HG03108 (cell line): Measurements from ENCODE around the gene TRIM60.
"Not testable (repeated sequence)": the region's sequence is repeated elsewhere in the genome, so short reads cannot be mapped to it uniquely, and the experiment has no call there.

ENCODE experiments used
- ATAC-seq: cut with Tn5 transposase; IDR thresholded peaks from one replicate; pipeline ENCODE4 v1.9.1; 2021; ENCODE audit warnings: moderate library complexity; ENCODE audit not compliant: unreplicated experiment

The TRIM60 gene

DNA sequence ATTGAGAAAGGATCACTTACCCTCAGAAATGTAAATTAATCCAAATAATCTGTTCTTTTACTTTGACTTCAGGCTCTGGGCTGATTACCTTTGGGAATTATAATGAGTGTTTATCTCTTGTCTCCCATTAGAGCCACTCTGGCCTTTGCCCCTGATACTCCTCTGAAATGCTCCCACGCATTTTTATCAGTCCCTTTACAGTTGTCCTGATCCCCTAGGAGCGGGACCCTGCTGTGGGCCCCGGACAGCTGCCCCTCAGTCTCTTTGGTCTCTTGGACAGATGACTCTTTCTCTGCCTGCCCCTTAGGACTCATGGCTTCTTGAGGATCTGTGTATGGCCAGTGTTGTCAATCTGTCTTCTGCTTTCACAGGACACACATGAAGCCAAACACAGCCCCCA lies 20.8 kb downstream of the TRIM60 start:
- no peak for ATAC-seq

DNA sequence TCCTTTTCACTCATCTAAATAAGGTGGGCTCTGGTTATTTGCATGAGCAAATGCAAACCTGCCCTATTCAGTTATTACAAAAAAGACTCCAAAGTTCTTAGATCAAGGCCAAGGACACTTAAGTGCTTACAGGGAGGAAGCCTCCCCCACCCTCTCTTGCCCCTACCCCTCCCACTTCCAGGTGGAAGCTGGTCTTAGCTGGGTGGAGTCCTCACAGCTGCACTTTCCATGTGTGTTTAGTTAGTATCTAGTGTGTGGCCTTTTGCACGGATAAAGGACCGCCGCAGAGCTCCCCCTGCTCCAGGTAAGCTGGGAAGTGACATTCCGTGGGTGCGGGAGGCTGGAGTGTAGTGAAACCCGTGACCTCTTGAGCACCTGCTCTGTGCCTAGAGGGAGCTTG lies 21.8 kb downstream of the TRIM60 start, which contains the start of gene TRIM75:
Gene TRIM75, plus strand, starts transcription at position 222 of the 400 bp plus-strand sequence. CDS start 5,282 bp downstream, outside the sequence.
- no peak for ATAC-seq

DNA sequence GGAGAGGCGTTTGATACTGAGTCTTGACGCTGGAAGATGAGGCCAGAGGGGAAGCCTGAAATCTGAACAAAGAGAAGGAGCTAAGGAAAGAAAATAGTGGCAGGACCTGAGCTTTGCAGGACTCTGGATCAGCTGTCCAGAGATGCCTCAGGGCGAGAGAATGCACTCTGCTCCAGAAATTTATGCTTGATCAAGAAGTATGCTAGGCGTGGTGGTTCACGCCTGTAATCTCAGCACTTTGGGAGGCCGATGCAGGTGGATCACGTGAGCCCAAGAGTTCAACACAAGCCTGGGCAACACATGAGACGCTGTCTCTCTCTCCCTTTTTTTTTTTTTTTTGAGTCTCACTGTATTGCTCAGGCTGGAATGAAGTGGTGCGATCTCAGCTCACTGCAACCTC lies 23.8 kb downstream of the TRIM60 start:
- ATAC-seq, result no peak

DNA sequence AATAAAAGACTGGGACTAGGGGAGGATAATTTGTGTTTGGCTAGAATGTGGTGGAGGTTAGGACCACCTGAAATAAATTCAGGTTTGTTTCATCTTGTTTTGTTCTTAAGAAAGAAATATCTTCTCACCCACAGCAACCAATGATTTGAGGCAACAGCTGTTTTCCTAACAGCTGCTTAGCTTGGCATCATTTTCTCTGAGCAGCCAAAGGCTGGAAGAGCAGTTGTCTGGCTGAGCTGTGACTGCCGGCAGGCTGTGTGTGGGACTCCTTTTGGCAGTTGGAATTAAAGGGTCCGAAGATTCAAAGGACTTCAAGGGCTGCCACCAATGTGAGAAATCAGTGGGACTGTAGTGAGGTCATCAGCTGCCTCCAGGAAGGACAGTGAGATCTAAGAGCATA lies 26.9 kb downstream of the TRIM60 start:
- no peak for ATAC-seq

DNA sequence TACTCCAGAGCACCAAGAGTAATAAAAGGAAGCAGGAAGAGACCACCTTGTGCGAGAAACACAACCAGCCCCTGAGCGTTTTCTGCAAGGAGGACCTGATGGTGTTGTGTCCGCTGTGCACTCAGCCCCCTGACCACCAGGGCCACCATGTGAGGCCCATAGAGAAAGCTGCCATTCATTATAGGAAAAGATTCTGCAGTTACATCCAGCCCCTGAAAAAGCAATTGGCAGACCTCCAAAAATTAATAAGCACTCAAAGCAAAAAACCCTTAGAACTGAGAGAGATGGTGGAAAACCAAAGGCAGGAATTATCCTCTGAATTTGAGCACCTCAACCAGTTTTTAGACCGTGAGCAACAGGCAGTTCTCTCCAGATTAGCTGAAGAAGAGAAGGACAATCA lies 27.6 kb downstream of the TRIM60 start:
- no peak for ATAC-seq

DNA sequence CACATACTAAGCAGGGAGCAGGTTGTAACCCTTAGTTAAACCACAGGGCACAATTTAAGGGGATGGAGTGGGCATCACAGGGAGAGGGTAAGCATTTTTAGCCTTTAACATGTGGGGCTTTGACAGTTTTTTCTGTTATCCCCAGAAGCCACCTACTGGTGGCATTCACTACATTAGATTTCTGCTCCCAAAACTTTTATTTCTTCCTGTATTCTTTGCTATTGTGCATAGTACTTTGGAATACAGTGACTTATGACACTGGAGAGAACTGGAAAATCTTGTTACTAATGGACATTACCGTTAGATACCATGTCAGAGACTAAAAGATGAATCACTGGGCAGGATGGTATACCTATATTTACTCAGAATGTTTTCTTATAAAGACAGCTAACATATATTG lies 29.1 kb downstream of the TRIM60 start:
- ATAC-seq, result no peak

DNA sequence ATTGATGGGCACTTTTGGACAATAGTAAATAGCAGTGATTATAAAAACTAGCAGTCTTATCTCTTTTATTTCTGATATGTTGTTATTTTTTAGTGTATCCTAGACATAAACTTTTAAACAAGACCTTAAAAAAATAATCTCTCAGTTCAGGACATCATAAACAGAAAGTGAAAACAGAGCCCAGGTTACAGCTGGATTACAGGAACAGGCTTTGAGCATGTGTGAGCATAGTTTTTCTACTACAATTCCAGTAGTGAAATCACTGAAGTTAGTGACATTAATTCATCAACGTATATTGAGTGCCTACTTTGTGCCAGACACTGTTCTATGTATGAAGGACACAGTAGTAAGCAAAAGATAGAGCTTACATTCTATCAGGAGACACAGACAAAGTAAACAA lies 38.8 kb downstream of the TRIM60 start:
- no peak for ATAC-seq

DNA sequence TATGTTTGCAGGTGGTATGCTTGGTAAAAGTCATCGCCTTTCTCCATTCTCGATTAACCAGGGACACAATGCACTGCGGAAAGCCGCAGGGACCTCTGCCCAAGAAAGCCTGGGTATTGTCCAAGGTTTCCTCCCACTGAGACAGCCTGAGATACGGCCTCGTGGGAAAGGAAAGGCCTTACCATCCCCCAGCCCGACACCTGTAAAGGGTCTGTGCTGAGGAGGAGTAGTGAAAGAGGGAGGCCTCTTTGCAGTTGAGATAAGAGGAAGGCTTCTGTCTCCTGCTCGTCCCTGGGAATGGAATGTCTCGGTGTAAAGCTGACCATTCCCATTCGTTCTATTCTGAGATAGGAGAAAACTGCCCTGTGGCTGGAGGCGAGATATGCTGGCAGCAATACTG lies 41.5 kb downstream of the TRIM60 start:
- ATAC-seq, result not testable (repeated sequence)

DNA sequence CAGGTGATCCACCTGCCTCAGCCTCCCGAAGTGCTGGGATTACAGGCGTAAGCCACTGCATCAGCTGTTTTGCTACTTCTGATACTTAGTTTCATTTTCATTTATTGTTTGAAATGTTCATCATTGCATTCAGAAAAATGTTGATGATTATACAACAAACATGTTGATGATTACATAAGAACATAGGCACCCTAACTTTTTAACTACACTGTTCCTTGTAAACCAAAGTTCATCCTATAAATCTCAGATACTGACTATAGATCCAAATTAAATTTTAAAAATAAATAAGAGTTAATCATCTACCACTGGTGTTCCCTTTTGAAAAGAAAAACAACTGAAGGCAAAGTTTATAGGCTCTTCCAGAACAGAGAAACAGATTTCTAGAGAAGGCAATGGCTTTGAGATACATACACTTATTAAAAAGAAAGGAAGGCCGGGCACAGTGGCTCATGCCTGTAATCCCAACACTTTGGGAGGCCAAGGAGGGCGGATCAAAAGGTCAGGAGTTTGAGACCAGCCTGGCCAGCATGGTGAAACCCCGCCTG lies 45.3 kb downstream of the TRIM60 start:
- ATAC-seq, result no peak

DNA sequence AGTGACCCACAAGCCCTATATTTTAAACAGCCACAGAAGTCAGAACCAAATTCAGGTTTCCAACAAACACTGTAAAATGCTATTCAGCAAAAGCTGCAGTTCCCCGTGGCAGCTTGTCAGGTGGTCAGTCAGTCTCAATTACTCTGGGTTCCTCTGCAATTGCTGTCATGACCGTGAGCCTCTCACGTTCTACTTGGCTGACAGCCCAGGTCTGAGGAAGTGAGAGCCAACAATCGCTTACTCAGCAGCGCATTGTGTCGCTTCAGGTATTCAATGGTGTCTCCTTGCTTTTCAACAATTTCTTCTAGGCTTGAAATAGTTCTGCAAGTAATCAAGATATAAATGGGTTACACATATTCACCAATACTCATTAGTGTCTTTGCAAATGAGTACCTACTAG lies 47.7 kb downstream of the TRIM60 start:
- ATAC-seq, result no peak

DNA sequence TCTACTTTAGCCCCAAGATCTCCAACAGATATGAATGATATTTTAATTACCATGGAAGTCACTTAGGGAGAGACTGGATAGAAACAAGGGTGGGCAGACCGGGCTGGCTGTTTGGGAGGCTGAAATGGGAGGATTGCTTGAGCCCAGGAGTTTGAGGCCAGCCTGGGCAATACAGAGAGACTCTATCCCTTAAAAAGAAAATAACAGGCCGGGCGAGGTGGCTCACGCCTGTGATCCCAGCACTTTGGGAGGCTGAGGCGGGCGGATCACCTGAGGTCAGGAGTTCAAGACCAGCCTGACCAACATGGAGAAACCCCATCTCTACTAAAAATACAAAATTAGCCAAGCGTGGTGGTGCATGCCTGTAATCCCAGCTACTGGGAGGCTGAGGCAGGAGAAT lies 53.0 kb downstream of the TRIM60 start:
- not testable (repeated sequence) for ATAC-seq

DNA sequence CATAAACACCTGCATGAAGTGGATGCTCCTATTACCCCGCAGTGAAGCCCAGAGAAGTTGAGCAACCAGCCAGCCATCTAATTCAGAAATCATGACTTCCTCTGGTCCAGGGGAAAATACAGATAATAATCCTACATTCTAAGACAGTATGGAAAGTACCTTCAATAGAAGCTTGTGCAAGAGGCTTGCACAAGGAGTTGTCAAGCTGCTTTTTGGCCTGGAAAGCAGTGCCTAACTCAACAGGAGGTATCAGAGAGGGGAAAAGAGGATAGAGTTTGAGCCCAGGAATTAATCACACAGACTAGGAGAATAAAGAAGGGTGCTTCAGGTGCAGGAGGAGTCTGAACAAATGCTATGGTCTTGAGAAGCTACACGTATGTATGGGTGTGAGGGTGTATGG lies 54.1 kb downstream of the TRIM60 start:
- no peak for ATAC-seq

DNA sequence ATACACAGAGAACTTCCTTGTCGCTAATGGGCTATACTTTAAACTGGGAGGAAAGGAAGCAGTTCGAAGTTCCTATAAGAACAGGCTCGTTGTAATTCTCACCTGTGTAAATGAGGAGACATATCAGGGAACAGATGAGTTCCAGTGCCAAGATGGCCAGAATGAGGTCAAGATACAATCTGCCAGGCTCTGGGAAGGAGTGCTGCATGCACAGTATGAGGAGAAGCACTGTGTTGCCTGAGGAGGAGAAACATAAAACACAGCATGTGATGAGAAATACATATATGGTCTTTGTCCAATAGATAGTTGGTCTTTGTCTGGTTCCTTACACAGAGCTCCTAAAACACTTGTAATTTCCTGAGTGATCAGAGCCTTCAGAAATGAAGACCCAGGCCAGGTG lies 56.6 kb downstream of the TRIM60 start:
- ATAC-seq, result no peak
